ENCODE measurements around the gene TUBB4B. TPM values are rescaled to one million over a fixed set of nuclear protein-coding genes. Genes with fewer than 3 reads are reported as not detected.

The TUBB4B gene
- total and polyA plus RNA-seq, 2 of the 4 experiments (the other 2 are of a cell fraction) = 237 to 529 TPM

GRCh38 chr9:137227853-137228505 is 13.1 kb upstream of the TUBB4B start:
- Histone ChIP-seq H2BK120ac (ENCODE audit: low read depth, low read length) (no peak overlapping the region), H4K5ac (ENCODE audit: low read depth, low read length) (no peak overlapping the region), H2AK9ac (replicated peaks; ENCODE audit: low read depth, low read length, poor library complexity) (peak overlapping the region; percentile 82), H3K4me1 (ENCODE audit: control insufficient read depth, insufficient read depth, low read length) (peaks cover 6% of the 10 kb centered on the region), H2BK5ac (ENCODE audit: low read depth, low read length, poor library complexity, severe bottlenecking) (no peak overlapping the region), H3K4ac (ENCODE audit: low read depth, low read length) (no peak overlapping the region), H3K14ac (replicated peaks; ENCODE audit: low read depth, low read length) (no peak overlapping the region), H3K36me3 (ENCODE audit: control insufficient read depth, insufficient read depth, low read length) (no peaks in the 10 kb centered on the region), H3K27ac (ENCODE audit: insufficient read depth, low read length) (no peak overlapping the region), H3K18ac (ENCODE audit: low read depth, low read length) (no peak overlapping the region), H3K23ac (ENCODE audit: low read depth, low read length) (no peak overlapping the region), H4K20me1 (ENCODE audit: insufficient read depth, low read length) (no peaks in the 10 kb centered on the region), H3K9ac (ENCODE audit: low read depth, low read length) (no peak overlapping the region), H4K91ac (ENCODE audit: insufficient read depth, low read depth, low read length) (no peak overlapping the region), H4K8ac (ENCODE audit: low read depth in 2 of 2, low read length in 2 of 2) (no peak overlapping the region), H2AFZ (replicated peaks; ENCODE audit: low read length, poor library complexity) (peak overlapping the region; percentile 85), H2BK20ac (ENCODE audit: low read depth, low read length) (no peak overlapping the region), H3K56ac (ENCODE audit: extremely low read depth, insufficient read depth, low read length) (no peak overlapping the region), H3K4me3 (ENCODE audit: insufficient read depth, low read depth, low read length) (no peak overlapping the region), H3K9me3 (ENCODE audit: control insufficient read depth, insufficient read depth, low read length) (no peaks in the 10 kb centered on the region), H3K4me2 (ENCODE audit: low read depth, low read length) (no peak overlapping the region), H3K79me1 (ENCODE audit: low read depth in 1 of 2, low read length in 2 of 2) (no peaks in the 10 kb centered on the region), H3K9me1 (ENCODE audit: insufficient read depth, low read length) (no peaks in the 10 kb centered on the region), H2AK5ac (ENCODE audit: low read depth, low read length) (no peak overlapping the region), H2BK15ac (ENCODE audit: low read depth, low read length) (no peak overlapping the region), H3K27me3 (ENCODE audit: control insufficient read depth, insufficient read depth, low read length) (peaks cover 1% of the 10 kb centered on the region; the same call in 1 of the 2 replicates)
- POLR2A ChIA-PET (ENCODE audit: unreplicated experiment) = no interaction called here
- in situ Hi-C loops (cut with MboI; ENCODE audit: low sequenced_read_pairs) (loop anchor here (5.0 kb wide), 1 partner anchor 106 kb away; no protein-coding TSS in a partner anchor), intact Hi-C loops (cut with micrococcal nuclease) (loop anchor here (1.0 to 2.0 kb wide), 2 partner anchors 110 to 181 kb away; partner anchors contain the start of gene NPDC1), dilution Hi-C loops (cut with HindIII; ENCODE audit: low sequenced_read_pairs, unreplicated experiment) (no loop called here)
- no peak for ATAC-seq (ENCODE audit: low read depth)
- DNase-seq = no peak
- WGBS, 2 experiments (ENCODE audit: extremely low coverage in 2 of 2, insufficient read length in 1 of 2) = 31% methylated on average over 10 of the region's 18 CpGs; no CpG with 5 or more reads in 1 of the 2 experiments
- no TSS peak for BruUV-seq (replicated peaks)
- CTCF ChIA-PET = interaction anchor here (1.2 kb wide), 1 partner anchor 9 kb away, joined by 6 read pairs; no protein-coding TSS in a partner anchor
- TF ChIP-seq RFX5 (IDR thresholded peaks at IDR 0.05; ENCODE audit: low read depth, low read length) = no peak
- TF ChIP-seq CEBPB (IDR thresholded peaks at IDR 0.05; ENCODE audit: low read depth, low read length) = no peak
- TF ChIP-seq MAZ (IDR thresholded peaks at IDR 0.05; ENCODE audit: borderline replicate concordance, low read depth, low read length) = no peak
- TF ChIP-seq CTCF (conservative IDR thresholded peaks at IDR 0.05; ENCODE audit: low read depth, low read length) = no peak
- no peak for TF ChIP-seq FOS (IDR thresholded peaks at IDR 0.05; ENCODE audit: low read depth, low read length)
- TF ChIP-seq ELK1 (IDR thresholded peaks at IDR 0.05; ENCODE audit: borderline replicate concordance, low read depth, low read length) = no peak
- no peak for TF ChIP-seq MAFK (IDR thresholded peaks at IDR 0.05; ENCODE audit: low read depth, low read length)
- no peak for TF ChIP-seq BHLHE40 (IDR thresholded peaks at IDR 0.05; ENCODE audit: low read depth, low read length)
- no peak for TF ChIP-seq SMC3 (IDR thresholded peaks at IDR 0.05; ENCODE audit: low read depth, low read length)
- no peak for TF ChIP-seq RCOR1 (IDR thresholded peaks at IDR 0.05; ENCODE audit: insufficient replicate concordance, low read length)
- no peak for TF ChIP-seq RAD21 (IDR thresholded peaks at IDR 0.05; ENCODE audit: low read length)
- no peak for TF ChIP-seq NFE2L2 (IDR thresholded peaks at IDR 0.05; ENCODE audit: low read depth, low read length)
- no peak for TF ChIP-seq USF2 (IDR thresholded peaks at IDR 0.05; ENCODE audit: low read depth, low read length)
- no peak for TF ChIP-seq POLR2A (IDR thresholded peaks at IDR 0.05; ENCODE audit: low read depth, low read length)
- TF ChIP-seq CHD1 (IDR thresholded peaks at IDR 0.05; ENCODE audit: low read depth, low read length) = no peak
- TF ChIP-seq MXI1 (IDR thresholded peaks at IDR 0.05; ENCODE audit: borderline replicate concordance, low read depth, low read length) = no peak

Data from IMR-90 (cell line).